WTC11 (cell line): ENCODE measurements around the gene ZNF358. TPM values are rescaled to one million over a fixed set of nuclear protein-coding genes. Genes with fewer than 3 reads are reported as not detected.

Experiments used
- ATAC-seq: fragments of 200-7000 bp; cut with Tn5 transposase; 2 replicates; pipeline ENCODE4 v1.10.0; 2021; ENCODE audit warnings: mild to moderate bottlenecking, moderate library complexity
- CTCF ChIA-PET: fragments of 300-600 bp; sonication (Branson Sonifier 250); formaldehyde crosslinking; loops from one replicate; lab custom pipeline; 2021; ENCODE audit warnings: antibody characterized with exemption; lab: Charles Lee
- POLR2A ChIA-PET: fragments of 350-600 bp; sonication (Branson Sonifier 250); formaldehyde crosslinking; loops from one replicate; lab custom pipeline; 2021; ENCODE audit warnings: antibody characterized with exemption; lab: Charles Lee
- DNase-seq: peaks from one replicate; pipeline ENCODE4 v3.0.0; 2021; ENCODE audit warnings: low spot score
- H3K27ac Mint-ChIP-seq: 2 replicates; pipeline ENCODE4 v1.8.0; 2021; ENCODE audit warnings: mixed read lengths
- H3K27me3 Mint-ChIP-seq: 2 replicates; pipeline ENCODE4 v1.8.0; 2021; ENCODE audit warnings: low read depth, mild to moderate bottlenecking, moderate library complexity, mixed read lengths
- H3K36me3 Mint-ChIP-seq: 2 replicates; pipeline ENCODE4 v1.8.0; 2021; ENCODE audit warnings: mixed read lengths
- H3K4me1 Mint-ChIP-seq: 2 replicates; pipeline ENCODE4 v1.8.0; 2022; ENCODE audit warnings: mixed read lengths
- H3K4me3 Mint-ChIP-seq: 2 replicates; pipeline ENCODE4 v1.8.0; 2021; ENCODE audit warnings: mild to moderate bottlenecking, moderate library complexity, mixed read lengths
- H3K9me3 Mint-ChIP-seq: 2 replicates; pipeline ENCODE4 v1.8.0; 2021; ENCODE audit warnings: mixed read lengths
- AFF4 ChIP-seq: sonication (generic); formaldehyde crosslinking; IDR thresholded peaks from 2 replicates; pipeline ENCODE4 v1.8.1; 2023; ENCODE audit warnings: mild to moderate bottlenecking, missing genetic modification reagents, borderline replicate concordance
- ARID4B ChIP-seq: sonication (generic); formaldehyde crosslinking; IDR thresholded peaks from 2 replicates; pipeline ENCODE4 v1.8.0; 2023; ENCODE audit warnings: missing genetic modification reagents, mild to moderate bottlenecking, borderline replicate concordance
- ATF1 ChIP-seq: sonication (generic); formaldehyde crosslinking; IDR thresholded peaks from 2 replicates; pipeline ENCODE4 v1.8.1; 2023; ENCODE audit warnings: mild to moderate bottlenecking, moderate library complexity, missing genetic modification reagents
- ATF2 ChIP-seq: sonication (generic); formaldehyde crosslinking; IDR thresholded peaks from 2 replicates; pipeline ENCODE4 v1.8.1; 2022; ENCODE audit warnings: low read depth, missing genetic modification reagents, borderline replicate concordance
- CREB1 ChIP-seq: sonication (generic); formaldehyde crosslinking; IDR thresholded peaks from 2 replicates; pipeline ENCODE4 v1.8.0; 2023; ENCODE audit warnings: mild to moderate bottlenecking, missing genetic modification reagents
- EMX1 ChIP-seq: fragments of 250-450 bp; sonication (Bioruptor Pico); IDR thresholded peaks from 2 replicates; pipeline ENCODE4 v1.8.0; 2021; ENCODE audit warnings: mild to moderate bottlenecking
- IRF2 ChIP-seq: sonication (generic); formaldehyde crosslinking; IDR thresholded peaks from 2 replicates; pipeline ENCODE4 v1.8.0; 2022; ENCODE audit warnings: low read depth, missing genetic modification reagents, borderline replicate concordance
- NR3C1 ChIP-seq: sonication (generic); formaldehyde crosslinking; conservative IDR thresholded peaks from 2 replicates; pipeline ENCODE4 v1.8.1; 2023; ENCODE audit warnings: low read depth, mild to moderate bottlenecking, missing genetic modification reagents
- SOX15 ChIP-seq: fragments of 250-450 bp; sonication (Bioruptor Pico); IDR thresholded peaks from 2 replicates; pipeline ENCODE4 v1.9.0; 2021; ENCODE audit warnings: mild to moderate bottlenecking
- TP53 ChIP-seq: sonication (generic); formaldehyde crosslinking; IDR thresholded peaks from 2 replicates; pipeline ENCODE4 v1.8.1; 2023; ENCODE audit warnings: mild to moderate bottlenecking, missing genetic modification reagents
- USF2 ChIP-seq: sonication (generic); formaldehyde crosslinking; IDR thresholded peaks from 2 replicates; pipeline ENCODE4 v1.8.1; 2023; ENCODE audit warnings: mild to moderate bottlenecking, missing genetic modification reagents, moderate library complexity
- total RNA-seq: library from RNA; stranded (reverse); gene quantifications from 3 replicates; pipeline ENCODE4 v1.2.3, GENCODE V29; 2021
- TF ChIP-seq, protein P1 (sequence below): sonication (generic); formaldehyde crosslinking; IDR thresholded peaks from 2 replicates; pipeline ENCODE4 v1.8.1; 2023; ENCODE audit warnings: mild to moderate bottlenecking, missing genetic modification reagents, moderate library complexity
- TF ChIP-seq, protein P2 (sequence below): sonication (generic); formaldehyde crosslinking; conservative IDR thresholded peaks from 2 replicates; pipeline ENCODE4 v1.8.1; 2023; ENCODE audit warnings: mild to moderate bottlenecking, low read depth, missing genetic modification reagents, moderate library complexity

Gene ZNF358
- total RNA-seq, 1 experiment from 2014 or later, result 37.5 TPM

GRCh38 chr19:7522923-7523667, 7.2 kb downstream of the ZNF358 start:
- TF ChIP-seq SOX15 (CRISPR knock-in tag) (no peak), ATF2 (CRISPR knock-in tag) (no peak), AFF4 (CRISPR knock-in tag) (no peak), CREB1 (CRISPR knock-in tag) (no peak), ARID4B (CRISPR knock-in tag) (no peak), TP53 (CRISPR knock-in tag) (no peak), ATF1 (CRISPR knock-in tag) (no peak), NR3C1 (CRISPR knock-in tag) (no peak), USF2 (no peak), IRF2 (no peak), EMX1 (CRISPR knock-in tag) (no peak)
- TF ChIP-seq, protein P1, sequence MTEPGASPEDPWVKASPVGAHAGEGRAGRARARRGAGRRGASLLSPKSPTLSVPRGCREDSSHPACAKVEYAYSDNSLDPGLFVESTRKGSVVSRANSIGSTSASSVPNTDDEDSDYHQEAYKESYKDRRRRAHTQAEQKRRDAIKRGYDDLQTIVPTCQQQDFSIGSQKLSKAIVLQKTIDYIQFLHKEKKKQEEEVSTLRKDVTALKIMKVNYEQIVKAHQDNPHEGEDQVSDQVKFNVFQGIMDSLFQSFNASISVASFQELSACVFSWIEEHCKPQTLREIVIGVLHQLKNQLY (CRISPR knock-in tag), result no peak
- TF ChIP-seq, protein P2, sequence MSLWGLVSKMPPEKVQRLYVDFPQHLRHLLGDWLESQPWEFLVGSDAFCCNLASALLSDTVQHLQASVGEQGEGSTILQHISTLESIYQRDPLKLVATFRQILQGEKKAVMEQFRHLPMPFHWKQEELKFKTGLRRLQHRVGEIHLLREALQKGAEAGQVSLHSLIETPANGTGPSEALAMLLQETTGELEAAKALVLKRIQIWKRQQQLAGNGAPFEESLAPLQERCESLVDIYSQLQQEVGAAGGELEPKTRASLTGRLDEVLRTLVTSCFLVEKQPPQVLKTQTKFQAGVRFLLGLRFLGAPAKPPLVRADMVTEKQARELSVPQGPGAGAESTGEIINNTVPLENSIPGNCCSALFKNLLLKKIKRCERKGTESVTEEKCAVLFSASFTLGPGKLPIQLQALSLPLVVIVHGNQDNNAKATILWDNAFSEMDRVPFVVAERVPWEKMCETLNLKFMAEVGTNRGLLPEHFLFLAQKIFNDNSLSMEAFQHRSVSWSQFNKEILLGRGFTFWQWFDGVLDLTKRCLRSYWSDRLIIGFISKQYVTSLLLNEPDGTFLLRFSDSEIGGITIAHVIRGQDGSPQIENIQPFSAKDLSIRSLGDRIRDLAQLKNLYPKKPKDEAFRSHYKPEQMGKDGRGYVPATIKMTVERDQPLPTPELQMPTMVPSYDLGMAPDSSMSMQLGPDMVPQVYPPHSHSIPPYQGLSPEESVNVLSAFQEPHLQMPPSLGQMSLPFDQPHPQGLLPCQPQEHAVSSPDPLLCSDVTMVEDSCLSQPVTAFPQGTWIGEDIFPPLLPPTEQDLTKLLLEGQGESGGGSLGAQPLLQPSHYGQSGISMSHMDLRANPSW (CRISPR knock-in tag), result no peak
- Mint-ChIP-seq H3K4me1 (peaks cover 9% of the 10 kb centered on the region; the same call in 1 of the 2 replicates), H3K27me3 (no peaks in the 10 kb centered on the region; the same call in 1 of the 2 replicates), H3K36me3 (no peaks in the 10 kb centered on the region), H3K4me3 (peak overlapping the region; percentile 72), H3K27ac (no peak overlapping the region), H3K9me3 (no peaks in the 10 kb centered on the region)
- ChIA-PET POLR2A (interaction anchor here (0.6 to 2.0 kb wide), 7 partner anchors 9 to 29 kb away, joined by 3 to 16 read pairs (median 4); partner anchors contain the start of gene PNPLA6), CTCF (interaction anchor here (0.6 to 2.6 kb wide), 14 partner anchors 9 to 421 kb away, joined by 3 to 12 read pairs (median 6); partner anchors contain the start of genes PNPLA6 and TRAPPC5)
- ATAC-seq, result no peak
- DNase-seq, result no peak
